ENCODE results near the gene TUFT1.

Gene TUFT1

GRCh38 chr1:151514366-151514765, 25.7 kb upstream of the TUFT1 start:
- no peak for DNase-seq (ENCODE audit: low read depth)
- H3K4me3 ChIP-seq (ENCODE audit: low read depth, low read length): no peak overlapping the region
- TF ChIP-seq, protein P1, sequence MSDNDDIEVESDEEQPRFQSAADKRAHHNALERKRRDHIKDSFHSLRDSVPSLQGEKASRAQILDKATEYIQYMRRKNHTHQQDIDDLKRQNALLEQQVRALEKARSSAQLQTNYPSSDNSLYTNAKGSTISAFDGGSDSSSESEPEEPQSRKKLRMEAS (IDR thresholded peaks at IDR 0.05; ENCODE audit: low read depth, low read length): no peak
- TF ChIP-seq MYC (IDR thresholded peaks at IDR 0.05; ENCODE audit: low read depth, low read length) (no peak), POLR2A (IDR thresholded peaks at IDR 0.05; ENCODE audit: extremely low read depth, insufficient read length) (no peak), CTCF (IDR thresholded peaks at IDR 0.05; ENCODE audit: low read depth, low read length) (no peak)

GRCh38 chr1:151515265-151515664, 24.8 kb upstream of the TUFT1 start:
- H3K4me3 ChIP-seq (ENCODE audit: low read depth, low read length): no peak overlapping the region
- TF ChIP-seq CTCF (IDR thresholded peaks at IDR 0.05; ENCODE audit: low read depth, low read length) (no peak), MYC (IDR thresholded peaks at IDR 0.05; ENCODE audit: low read depth, low read length) (no peak), POLR2A (IDR thresholded peaks at IDR 0.05; ENCODE audit: extremely low read depth, insufficient read length) (no peak)
- TF ChIP-seq, protein P1 (IDR thresholded peaks at IDR 0.05; ENCODE audit: low read depth, low read length): no peak
- no peak for DNase-seq (ENCODE audit: low read depth)

GRCh38 chr1:151516031-151516511, 24.0 kb upstream of the TUFT1 start:
- H3K4me3 ChIP-seq (ENCODE audit: low read depth, low read length): no peak overlapping the region
- TF ChIP-seq, protein P1 (IDR thresholded peaks at IDR 0.05; ENCODE audit: low read depth, low read length): no peak
- TF ChIP-seq MYC (IDR thresholded peaks at IDR 0.05; ENCODE audit: low read depth, low read length): no peak
- no peak for TF ChIP-seq CTCF (IDR thresholded peaks at IDR 0.05; ENCODE audit: low read depth, low read length)
- no peak for TF ChIP-seq POLR2A (IDR thresholded peaks at IDR 0.05; ENCODE audit: extremely low read depth, insufficient read length)
- no peak for DNase-seq (ENCODE audit: low read depth)

DNA sequence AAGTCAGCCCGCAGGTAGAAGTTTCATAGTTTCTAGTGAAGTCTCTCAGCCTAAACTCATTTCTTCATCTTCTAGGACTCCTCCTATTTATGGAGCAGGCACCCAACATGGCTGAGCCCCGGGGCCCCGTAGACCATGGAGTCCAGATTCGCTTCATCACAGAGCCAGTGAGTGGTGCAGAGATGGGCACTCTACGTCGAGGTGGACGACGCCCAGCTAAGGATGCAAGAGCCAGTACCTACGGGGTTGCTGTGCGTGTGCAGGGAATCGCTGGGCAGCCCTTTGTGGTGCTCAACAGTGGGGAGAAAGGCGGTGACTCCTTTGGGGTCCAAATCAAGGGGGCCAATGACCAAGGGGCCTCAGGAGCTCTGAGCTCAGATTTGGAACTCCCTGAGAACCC, 21.7 kb upstream of the TUFT1 start:
- DNase-seq (ENCODE audit: low read depth): no peak
- no peak for TF ChIP-seq POLR2A (IDR thresholded peaks at IDR 0.05; ENCODE audit: extremely low read depth, insufficient read length)
- no peak for TF ChIP-seq CTCF (IDR thresholded peaks at IDR 0.05; ENCODE audit: low read depth, low read length)
- no peak for TF ChIP-seq MYC (IDR thresholded peaks at IDR 0.05; ENCODE audit: low read depth, low read length)
- TF ChIP-seq, protein P1 (IDR thresholded peaks at IDR 0.05; ENCODE audit: low read depth, low read length): no peak
- no peak overlapping the region for H3K4me3 ChIP-seq (ENCODE audit: low read depth, low read length)

DNA sequence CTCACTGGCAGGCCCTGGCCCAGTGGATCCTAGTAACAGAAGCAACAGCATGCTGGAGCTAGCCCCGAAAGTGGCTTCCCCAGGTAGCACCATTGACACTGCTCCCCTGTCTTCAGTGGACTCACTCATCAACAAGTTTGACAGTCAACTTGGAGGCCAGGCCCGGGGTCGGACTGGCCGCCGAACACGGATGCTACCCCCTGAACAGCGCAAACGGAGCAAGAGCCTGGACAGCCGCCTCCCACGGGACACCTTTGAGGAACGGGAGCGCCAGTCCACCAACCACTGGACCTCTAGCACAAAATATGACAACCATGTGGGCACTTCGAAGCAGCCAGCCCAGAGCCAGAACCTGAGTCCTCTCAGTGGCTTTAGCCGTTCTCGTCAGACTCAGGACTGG, 21.2 kb upstream of the TUFT1 start:
- DNase-seq (ENCODE audit: low read depth): no peak
- TF ChIP-seq MYC (IDR thresholded peaks at IDR 0.05; ENCODE audit: low read depth, low read length): no peak
- TF ChIP-seq, protein P1 (IDR thresholded peaks at IDR 0.05; ENCODE audit: low read depth, low read length): no peak
- no peak for TF ChIP-seq CTCF (IDR thresholded peaks at IDR 0.05; ENCODE audit: low read depth, low read length)
- TF ChIP-seq POLR2A (IDR thresholded peaks at IDR 0.05; ENCODE audit: extremely low read depth, insufficient read length): no peak
- no peak overlapping the region for H3K4me3 ChIP-seq (ENCODE audit: low read depth, low read length)
